Calu3 (cell line): ENCODE results near the gene ZNF544. TPM values are rescaled to one million over a fixed set of nuclear protein-coding genes. Genes with fewer than 3 reads are reported as not detected.

ENCODE experiments used
- BruUV-seq: library from RNA; stranded (reverse); fragments of 400-500 nt; replicated peaks from 2 replicates; lab custom pipeline; 2021; lab: Mats Ljungman, UMichigan
- CTCF ChIA-PET: fragments of 300-600 bp; sonication (Branson Sonifier 250); formaldehyde crosslinking; loops from one replicate; lab custom pipeline; 2022; ENCODE audit warnings: antibody characterized with exemption; lab: Charles Lee
- DNase-seq: peaks from one replicate; pipeline ENCODE4 v3.0.0; 2022
- H3K27ac Mint-ChIP-seq: one replicate; pipeline ENCODE4 v1.8.0; 2022; ENCODE audit warnings: mixed read lengths; ENCODE audit not compliant: unreplicated experiment
- H3K27me3 Mint-ChIP-seq: one replicate; pipeline ENCODE4 v1.8.0; 2022; ENCODE audit warnings: mixed read lengths; ENCODE audit not compliant: unreplicated experiment
- H3K36me3 Mint-ChIP-seq: one replicate; pipeline ENCODE4 v1.8.0; 2022; ENCODE audit warnings: mild to moderate bottlenecking, moderate library complexity, mixed read lengths; ENCODE audit not compliant: insufficient read depth, unreplicated experiment
- H3K4me1 Mint-ChIP-seq: one replicate; pipeline ENCODE4 v1.8.0; 2022; ENCODE audit warnings: mild to moderate bottlenecking, low read depth, mixed read lengths; ENCODE audit not compliant: unreplicated experiment
- H3K4me3 Mint-ChIP-seq: one replicate; pipeline ENCODE4 v1.8.0; 2022; ENCODE audit warnings: mild to moderate bottlenecking, low read depth, moderate library complexity, mixed read lengths; ENCODE audit not compliant: unreplicated experiment
- H3K9me3 Mint-ChIP-seq: one replicate; pipeline ENCODE4 v1.8.0; 2022; ENCODE audit warnings: low read depth, mixed read lengths; ENCODE audit not compliant: unreplicated experiment
- intact Hi-C: fragments of 100-400 bp; cut with micrococcal nuclease; formaldehyde crosslinking; loops from one replicate; pipeline ENCODE4 v1.10.0; 2022; ENCODE audit not compliant: unreplicated experiment
- total RNA-seq: library from RNA; stranded (reverse); gene quantifications from 2 replicates; pipeline ENCODE4 v1.2.3, GENCODE V29; 2022
- TF ChIP-seq, protein P1 (sequence below): fragments of 200-600 bp; IDR thresholded peaks from one replicate; pipeline ENCODE4 v1.8.0; 2022; ENCODE audit warnings: antibody characterized with exemption; ENCODE audit not compliant: unreplicated experiment

The ZNF544 gene
- total RNA-seq, 1 experiment from 2014 or later = 65.3 TPM

- TF ChIP-seq, protein P1, sequence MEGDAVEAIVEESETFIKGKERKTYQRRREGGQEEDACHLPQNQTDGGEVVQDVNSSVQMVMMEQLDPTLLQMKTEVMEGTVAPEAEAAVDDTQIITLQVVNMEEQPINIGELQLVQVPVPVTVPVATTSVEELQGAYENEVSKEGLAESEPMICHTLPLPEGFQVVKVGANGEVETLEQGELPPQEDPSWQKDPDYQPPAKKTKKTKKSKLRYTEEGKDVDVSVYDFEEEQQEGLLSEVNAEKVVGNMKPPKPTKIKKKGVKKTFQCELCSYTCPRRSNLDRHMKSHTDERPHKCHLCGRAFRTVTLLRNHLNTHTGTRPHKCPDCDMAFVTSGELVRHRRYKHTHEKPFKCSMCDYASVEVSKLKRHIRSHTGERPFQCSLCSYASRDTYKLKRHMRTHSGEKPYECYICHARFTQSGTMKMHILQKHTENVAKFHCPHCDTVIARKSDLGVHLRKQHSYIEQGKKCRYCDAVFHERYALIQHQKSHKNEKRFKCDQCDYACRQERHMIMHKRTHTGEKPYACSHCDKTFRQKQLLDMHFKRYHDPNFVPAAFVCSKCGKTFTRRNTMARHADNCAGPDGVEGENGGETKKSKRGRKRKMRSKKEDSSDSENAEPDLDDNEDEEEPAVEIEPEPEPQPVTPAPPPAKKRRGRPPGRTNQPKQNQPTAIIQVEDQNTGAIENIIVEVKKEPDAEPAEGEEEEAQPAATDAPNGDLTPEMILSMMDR = no peak
- no peak overlapping the region for H3K27ac Mint-ChIP-seq
- no peaks in the 10 kb centered on the region for H3K27me3 Mint-ChIP-seq
- intact Hi-C loops = no loop called here
- peaks cover 10% of the 10 kb centered on the region for H3K4me1 Mint-ChIP-seq
- CTCF ChIA-PET = interaction anchor here (0.6 kb wide), 1 partner anchor 1703 kb away, joined by 4 read pairs; no protein-coding TSS in a partner anchor
- no TSS peak for BruUV-seq
- no peak for DNase-seq
- peaks cover 9% of the 10 kb centered on the region for H3K9me3 Mint-ChIP-seq
- peaks cover 66% of the 10 kb centered on the region for H3K36me3 Mint-ChIP-seq
- H3K4me3 Mint-ChIP-seq = no peak overlapping the region
Measured at GRCh38 chr19:58275564-58275963, 46.9 kb downstream of the ZNF544 start.

DNA sequence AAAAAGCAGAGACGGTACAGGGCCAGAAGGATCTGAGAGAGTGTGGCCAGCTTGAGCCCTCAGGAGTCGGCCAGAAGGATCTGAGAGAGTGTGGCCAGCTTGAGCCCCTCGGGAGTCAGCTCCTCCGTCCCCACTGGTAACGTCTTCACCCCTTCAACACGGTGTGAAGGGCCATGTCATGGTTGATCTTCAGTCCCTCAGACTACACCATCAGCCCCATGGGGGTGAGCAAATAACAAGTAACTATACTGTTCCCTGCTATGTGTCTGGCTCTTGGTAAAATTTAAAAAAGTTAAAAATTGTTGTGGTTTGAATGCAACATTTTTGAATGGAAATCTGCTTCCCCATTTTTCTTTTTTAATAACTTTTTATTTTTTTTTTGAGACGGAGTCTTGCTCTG is 48.5 kb downstream of the ZNF544 start:
- no TSS peak for BruUV-seq
- TF ChIP-seq, protein P1 = no peak
- Mint-ChIP-seq H3K9me3 (peaks cover 16% of the 10 kb centered on the region), H3K4me3 (no peak overlapping the region), H3K27me3 (no peaks in the 10 kb centered on the region), H3K4me1 (peaks cover 10% of the 10 kb centered on the region), H3K27ac (peak overlapping the region; percentile 37), H3K36me3 (peaks cover 61% of the 10 kb centered on the region)
- DNase-seq = no peak
- CTCF ChIA-PET = no interaction called here
- intact Hi-C loops = no loop called here

DNA sequence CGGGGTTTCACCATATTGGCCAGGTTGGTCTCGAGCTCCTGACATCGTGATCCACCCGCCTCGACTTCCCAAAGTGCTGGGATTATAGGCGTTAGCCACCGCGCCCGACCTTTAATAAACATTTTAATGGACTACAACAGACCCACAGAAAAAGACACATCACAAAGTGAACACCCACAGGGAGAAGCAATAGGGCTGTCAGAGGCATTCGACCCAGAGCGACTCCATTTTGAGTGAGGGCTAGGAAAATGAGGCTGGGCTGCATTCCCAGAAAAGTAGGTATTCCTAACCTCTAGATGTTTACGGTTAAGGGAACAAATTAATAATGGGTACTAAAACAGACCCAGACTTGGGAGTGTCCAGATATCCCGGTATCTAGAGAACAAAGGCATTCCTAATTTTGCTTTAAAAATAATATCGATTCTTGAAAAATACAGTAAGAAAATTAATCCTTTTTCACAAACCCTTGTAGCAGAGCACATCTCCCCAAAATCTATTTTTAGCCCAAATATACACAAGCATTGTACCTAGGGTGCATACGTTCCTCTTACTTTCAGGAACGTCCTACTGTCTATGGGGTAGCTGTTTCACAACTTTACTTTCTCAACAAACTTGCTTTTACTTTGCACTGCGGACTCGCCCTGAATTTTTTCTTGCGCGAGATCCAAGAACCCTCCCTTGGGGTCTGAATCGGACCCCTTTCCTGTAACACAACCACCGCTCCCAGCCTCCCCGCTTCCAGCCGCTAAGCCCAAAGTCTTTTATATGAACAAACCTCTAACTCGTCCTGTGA is 49.2 kb downstream of the ZNF544 start:
- no peak for DNase-seq
- peak overlapping the region; percentile 96 for H3K27ac Mint-ChIP-seq
- H3K9me3 Mint-ChIP-seq = peaks cover 18% of the 10 kb centered on the region
- H3K4me1 Mint-ChIP-seq = peaks cover 10% of the 10 kb centered on the region
- H3K27me3 Mint-ChIP-seq = no peaks in the 10 kb centered on the region
- intact Hi-C loops = loop anchor here (1.0 kb wide), 1 partner anchor 27 kb away; the partner anchor contains the start of gene ERVK3-1
- H3K4me3 Mint-ChIP-seq = peak overlapping the region; percentile 96
- TF ChIP-seq, protein P1 = no peak
- TSS peak; percentile 55 for BruUV-seq
- CTCF ChIA-PET = interaction anchor here (1.0 kb wide), 1 partner anchor 277 kb away, joined by 3 read pairs; the partner anchor contains the start of gene CHMP2A
- peaks cover 56% of the 10 kb centered on the region for H3K36me3 Mint-ChIP-seq

GRCh38 chr19:58278541-58279041 is 49.9 kb downstream of the ZNF544 start, which contains the start of gene ZNF8:
Gene ZNF8, plus strand, starts transcription at chr19:58278955. Its CDS starts 127 bp downstream, at chr19:58279082.
- peaks cover 10% of the 10 kb centered on the region for H3K4me1 Mint-ChIP-seq
- CTCF ChIA-PET = interaction anchor here (1.0 kb wide), 1 partner anchor 276 kb away, joined by 3 read pairs; the partner anchor contains the start of gene CHMP2A
- TF ChIP-seq, protein P1 = no peak
- intact Hi-C loops = loop anchor here (1.0 kb wide), 1 partner anchor 27 kb away; the partner anchor contains the start of gene ERVK3-1
- peaks cover 18% of the 10 kb centered on the region for H3K9me3 Mint-ChIP-seq
- H3K36me3 Mint-ChIP-seq = peaks cover 57% of the 10 kb centered on the region
- no TSS peak for BruUV-seq
- H3K27me3 Mint-ChIP-seq = no peaks in the 10 kb centered on the region
- peak; percentile 99 for DNase-seq
- H3K4me3 Mint-ChIP-seq = peak within 1 kb of the TSS; percentile 96
- H3K27ac Mint-ChIP-seq = peak within 1 kb of the TSS; percentile 96
